A549 (cell line): ENCODE data around the gene LAMP2. TPM values are rescaled to one million over a fixed set of nuclear protein-coding genes. Genes with fewer than 3 reads are reported as not detected.

ENCODE experiments used
- ATAC-seq, 2 experiments: fragments of 200-7000 bp in 1 of 2; fragments of >200 bp in 1 of 2; cut with Nextera tagmentation in 1 of 2; cut with Tn5 transposase in 1 of 2; 3 replicates each; pipeline versions ENCODE4 v1.8.0 to v1.9.1; 2018 to 2020; ENCODE audit warnings: mild to moderate bottlenecking in 1 of 2, moderate library complexity in 1 of 2
- CTCF ChIA-PET: fragments of 300-600 bp; sonication (Branson Sonifier 250); formaldehyde crosslinking; extraction: SDS; loops from one replicate; lab custom pipeline; 2021; ENCODE audit warnings: antibody characterized with exemption, inconsistent platforms; lab: Yijun Ruan, JAX
- POLR2A ChIA-PET: fragments of 350-600 bp; formaldehyde crosslinking; extraction: SDS; loops from one replicate; lab custom pipeline; 2021; ENCODE audit warnings: antibody characterized with exemption, inconsistent platforms; lab: Yijun Ruan, JAX
- DNase-seq, 2 experiments: peaks; one replicate each; pipeline versions ENCODE4 v3.0.0 to v3.0.0-alpha.2; 2011 to 2016; ENCODE audit warnings: low read depth in 1 of 2, low spot score in 1 of 2
- FAIRE-seq: peaks from 2 replicates; lab custom pipeline; 2011; peaks lifted over from hg19 to GRCh38; lab: Jason Lieb, UNC
- H3K27ac ChIP-seq, 2 experiments: fragments of >200 bp; sonication (Bioruptor Twin); formaldehyde crosslinking; 3 replicates each; pipeline ENCODE4 v1.5.1; 2016 to 2017
- H3K4me1 ChIP-seq: fragments of >200 bp; sonication (Bioruptor Twin); formaldehyde crosslinking; 3 replicates; pipeline ENCODE4 v1.6.1; 2016
- H3K4me2 ChIP-seq: fragments of >200 bp; sonication (Bioruptor Twin); formaldehyde crosslinking; 3 replicates; pipeline ENCODE4 v1.6.1; 2016
- H3K4me3 ChIP-seq: fragments of >200 bp; sonication (Bioruptor Twin); formaldehyde crosslinking; 3 replicates; pipeline ENCODE4 v1.5.1; 2016
- H3K9me3 ChIP-seq: fragments of >200 bp; sonication (Bioruptor Twin); formaldehyde crosslinking; 3 replicates; pipeline ENCODE4 v1.6.1; 2016
- ATOH8 ChIP-seq: fragments of 250-450 bp; sonication (Bioruptor Pico); IDR thresholded peaks from 2 replicates; pipeline ENCODE4 v1.5.0; 2020; ENCODE audit warnings: low read depth, mild to moderate bottlenecking, moderate library complexity
- CBX2 ChIP-seq: fragments of 200-600 bp; sonication (generic); IDR thresholded peaks from 2 replicates; pipeline ENCODE4 v1.6.1; 2016; ENCODE audit warnings: low read depth, mild to moderate bottlenecking, borderline replicate concordance
- CEBPB ChIP-seq, 2 experiments: fragments of >200 bp in 1 of 2; sonication (Bioruptor Twin) in 1 of 2; formaldehyde crosslinking in 1 of 2; IDR thresholded peaks; 2 replicates each; pipeline ENCODE4 v1.6.1; 2012 to 2016
- CHD2 ChIP-seq: fragments of 150-350 bp; IDR thresholded peaks from 2 replicates; pipeline ENCODE4 v1.6.1; 2014; ENCODE audit warnings: low read length; ENCODE audit not compliant: partially characterized antibody
- E2F6 ChIP-seq: IDR thresholded peaks from 2 replicates; pipeline ENCODE4 v1.6.1; 2012; ENCODE audit warnings: low read depth, borderline replicate concordance
- EHF ChIP-seq: fragments of 250-450 bp; sonication (Bioruptor Pico); IDR thresholded peaks from 2 replicates; pipeline ENCODE4 v1.5.0; 2020; ENCODE audit warnings: mild to moderate bottlenecking
- EHMT2 ChIP-seq: fragments of 200-600 bp; sonication (generic); IDR thresholded peaks from 2 replicates; pipeline ENCODE4 v1.6.1; 2016; ENCODE audit warnings: antibody characterized with exemption, low read depth, mild to moderate bottlenecking, moderate library complexity
- ELK1 ChIP-seq: fragments of 150-350 bp; IDR thresholded peaks from 2 replicates; pipeline ENCODE4 v1.6.1; 2014; ENCODE audit warnings: low read depth, mild to moderate bottlenecking, low read length
- ESRRA ChIP-seq: fragments of 150-350 bp; IDR thresholded peaks from 2 replicates; pipeline ENCODE4 v1.6.1; 2014; ENCODE audit warnings: mild to moderate bottlenecking, low read length, borderline replicate concordance
- FOSL2 ChIP-seq, 2 experiments: fragments of 450-650 bp in 1 of 2; fragments of >200 bp in 1 of 2; sonication (Bioruptor Twin) in 1 of 2; formaldehyde crosslinking; IDR thresholded peaks; 2 replicates each; pipeline versions ENCODE4 v1.5.0 to v1.6.1; 2016 to 2020; ENCODE audit warnings: mild to moderate bottlenecking in 1 of 2, moderate library complexity in 1 of 2
- GATA3 ChIP-seq: IDR thresholded peaks from 2 replicates; pipeline ENCODE4 v1.6.1; 2012; ENCODE audit warnings: borderline replicate concordance
- HDAC2 ChIP-seq: fragments of 200-600 bp; sonication (generic); IDR thresholded peaks from 2 replicates; pipeline ENCODE4 v1.6.1; 2016
- HES2 ChIP-seq: fragments of >200 bp; sonication (Bioruptor Twin); formaldehyde crosslinking; IDR thresholded peaks from 2 replicates; pipeline ENCODE4 v1.6.1; 2016
- HOXB5 ChIP-seq: fragments of 250-450 bp; sonication (Bioruptor Pico); IDR thresholded peaks from 2 replicates; pipeline ENCODE4 v1.5.0; 2020; ENCODE audit warnings: mild to moderate bottlenecking, moderate library complexity
- JUNB ChIP-seq: fragments of >200 bp; sonication (Bioruptor Twin); formaldehyde crosslinking; IDR thresholded peaks from 2 replicates; pipeline ENCODE4 v1.6.1; 2016
- NFE2L2 ChIP-seq: fragments of 150-350 bp; conservative IDR thresholded peaks from 2 replicates; pipeline ENCODE4 v1.6.1; 2014; ENCODE audit warnings: low read length
- PHF8 ChIP-seq: fragments of 200-600 bp; sonication (generic); IDR thresholded peaks from 2 replicates; pipeline ENCODE4 v1.6.1; 2016; ENCODE audit warnings: low read depth, mild to moderate bottlenecking, antibody characterized with exemption, moderate library complexity, borderline replicate concordance
- REST ChIP-seq: fragments of 200-600 bp; sonication (generic); IDR thresholded peaks from 2 replicates; pipeline ENCODE4 v1.6.1; 2016; ENCODE audit warnings: antibody characterized with exemption, mild to moderate bottlenecking, moderate library complexity
- SMC3 ChIP-seq: fragments of >200 bp; sonication (Bioruptor Twin); formaldehyde crosslinking; IDR thresholded peaks from 3 replicates; pipeline ENCODE4 v1.6.1; 2018; ENCODE audit warnings: inconsistent platforms
- TP53 ChIP-seq: fragments of 250-450 bp; sonication (Bioruptor Pico); IDR thresholded peaks from 2 replicates; pipeline ENCODE4 v1.5.0; 2021; ENCODE audit warnings: mild to moderate bottlenecking, moderate library complexity
- USF2 ChIP-seq: fragments of 450-650 bp; IDR thresholded peaks from 2 replicates; pipeline ENCODE4 v1.6.1; 2014; ENCODE audit warnings: antibody characterized with exemption
- ZC3H11A ChIP-seq: fragments of 450-650 bp; IDR thresholded peaks from 2 replicates; pipeline ENCODE4 v1.6.1; 2014; ENCODE audit warnings: antibody characterized with exemption, mild to moderate bottlenecking
- WGBS: methylation state at CpG from one replicate; pipeline ENCODE4 v1.1.6; 2017; ENCODE audit errors: missing lambda C conversion rate; 5-methylcytosine and 5-hydroxymethylcytosine counted together
- polyA plus RNA-seq, 4 experiments: library from polyadenylated mRNA; depleted of rRNA in 3 of 4; stranded (reverse); fragments of >200 nt; fragmentation: RNase III in 1 of 4; extraction: RNeasy Plus Mini Kit Qiagen cat#74134 plus additional on column Dnase treatment in 1 of 4; gene quantifications; 2 replicates in 3 of 4; 3 replicates in 1 of 4; pipeline ENCODE4 v1.2.3, GENCODE V29; 2011 to 2017

Gene LAMP2
- polyA plus RNA-seq, 2 of the 4 experiments (the other 2 are of a cell fraction) = 76.9 to 79.5 TPM

GRCh38 chrX:120468071-120468470, 1.0 kb downstream of the LAMP2 start:
- ChIA-PET POLR2A (no interaction called here), CTCF (interaction anchor here (1.1 kb wide), 1 partner anchor 22 kb away, joined by 3 read pairs; no protein-coding TSS in a partner anchor)
- peak overlapping the region; percentile 86 for H3K4me3 ChIP-seq
- no peak for DNase-seq
- H3K4me2 ChIP-seq = peak overlapping the region; percentile 88
- H3K4me1 ChIP-seq = peaks cover 18% of the 10 kb centered on the region; the same call in 2 of the 3 replicates
- H3K27ac ChIP-seq = peak overlapping the region; percentile 75 to 99; a peak in 5 of 6 replicates
- FAIRE-seq = no peak
- ATAC-seq = no peak
- TF ChIP-seq USF2 = no peak
- no peak for TF ChIP-seq HES2
- no peak for TF ChIP-seq ATOH8 (CRISPR knock-in tag)
- no peak for TF ChIP-seq SMC3
- TF ChIP-seq JUNB = no peak
- no peak for TF ChIP-seq CBX2
- TF ChIP-seq EHMT2 = no peak
- no peak for TF ChIP-seq NFE2L2
- TF ChIP-seq E2F6 = no peak
- TF ChIP-seq HOXB5 (CRISPR knock-in tag) = no peak
- TF ChIP-seq TP53 (CRISPR knock-in tag) = no peak
- no peak for TF ChIP-seq ELK1
- TF ChIP-seq FOSL2 (IDR thresholded peaks at IDR 0.05) = no peak
- no peak for TF ChIP-seq FOSL2 (CRISPR knock-in tag; IDR thresholded peaks at IDR 0.05)
- no peak for TF ChIP-seq ESRRA
- TF ChIP-seq GATA3 = no peak
- H3K9me3 ChIP-seq = no peaks in the 10 kb centered on the region
- WGBS = 47% methylated on average over 4 of the region's 4 CpGs

- no peak overlapping the region for H3K27ac ChIP-seq
- ChIA-PET POLR2A (no interaction called here), CTCF (interaction anchor here (1.7 kb wide), 1 partner anchor 11 kb away, joined by 5 read pairs; no protein-coding TSS in a partner anchor)
- H3K4me3 ChIP-seq = no peak overlapping the region
- H3K9me3 ChIP-seq = no peaks in the 10 kb centered on the region
- peaks cover 18% of the 10 kb centered on the region; the same call in 2 of the 3 replicates for H3K4me1 ChIP-seq
- no peak for ATAC-seq
- FAIRE-seq = no peak
- TF ChIP-seq HDAC2 = no peak
- 91% methylated on average over 4 of the region's 4 CpGs for WGBS
- no peak for DNase-seq
- H3K4me2 ChIP-seq = no peak overlapping the region
These were observed 4.7 kb downstream of the LAMP2 start for GRCh38 chrX:120464411-120464810.

- DNase-seq = peak in 1 of 2 experiments; percentile 10
- ATAC-seq = no peak
- no peak overlapping the region for H3K27ac ChIP-seq
- CTCF ChIA-PET = interaction anchor here (1.0 to 1.4 kb wide), 2 partner anchors 11 to 35 kb away, joined by 3 to 5 read pairs; no protein-coding TSS in a partner anchor
- H3K4me1 ChIP-seq = peaks cover 18% of the 10 kb centered on the region; the same call in 2 of the 3 replicates
- H3K4me3 ChIP-seq = no peak overlapping the region
- no peak for FAIRE-seq
- 91% methylated on average over 1 of the region's 1 CpG for WGBS
- H3K9me3 ChIP-seq = no peaks in the 10 kb centered on the region
- POLR2A ChIA-PET = no interaction called here
- no peak overlapping the region for H3K4me2 ChIP-seq
- no peak for TF ChIP-seq ZC3H11A
- no peak for TF ChIP-seq CHD2
- no peak for TF ChIP-seq HES2
- no peak for TF ChIP-seq PHF8
- TF ChIP-seq CEBPB (IDR thresholded peaks at IDR 0.05) = no peak
- TF ChIP-seq EHF = no peak
- no peak for TF ChIP-seq E2F6
- no peak for TF ChIP-seq REST
These were observed 5.9 kb downstream of the LAMP2 start for GRCh38 chrX:120463241-120463640.
